HL-60/S4 (cell line): ENCODE results near the gene GGT1.
"Not testable (repeated sequence)": the region's sequence is repeated elsewhere in the genome, so short reads cannot be mapped to it uniquely, and the experiment has no call there.

Experiments used
- in situ Hi-C: fragments of 300-500 bp; cut with MboI; formaldehyde crosslinking; loops from 2 replicates; pipeline ENCODE4 v1.14.3; 2022; ENCODE audit warnings: low sequenced_read_pairs

GGT1 gene

GRCh38 chr22:24583221-24584165, 19.5 kb upstream of the GGT1 start:
- in situ Hi-C loops, result no loop called here

DNA sequence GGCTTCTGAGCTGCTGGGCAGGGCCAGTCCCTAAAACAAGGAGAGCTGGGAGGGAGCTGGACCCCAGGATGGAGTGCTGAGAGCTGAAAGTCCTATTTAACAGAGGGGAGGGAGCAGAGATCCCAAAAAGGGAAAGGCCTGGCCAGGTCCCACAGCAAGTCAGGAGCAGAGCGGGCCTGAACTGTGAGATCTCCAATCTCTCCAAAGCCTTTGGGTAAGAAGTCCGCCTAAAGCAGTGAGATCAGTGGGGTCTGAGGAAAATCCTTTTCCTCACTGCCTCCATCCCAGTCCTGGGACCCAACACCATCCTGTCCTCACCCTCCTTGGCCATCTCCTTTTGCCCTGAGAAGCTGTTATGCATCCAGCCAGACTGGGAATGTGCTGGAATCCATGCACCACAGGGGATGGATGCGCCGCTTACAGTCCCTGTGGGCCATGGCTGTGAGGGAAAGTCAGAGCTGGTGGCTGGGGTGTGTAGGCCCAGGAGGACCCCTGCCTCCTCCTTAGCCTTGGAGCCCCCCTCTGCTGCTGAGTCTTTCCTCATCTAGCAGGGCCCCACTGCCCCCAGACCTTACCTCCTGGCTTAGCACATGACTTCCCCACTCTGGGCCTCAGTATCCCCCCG, 18.7 kb upstream of the GGT1 start:
- in situ Hi-C loops, result no loop called here

GRCh38 chr22:24584871-24585411, 18.1 kb upstream of the GGT1 start:
- in situ Hi-C loops, result no loop called here

DNA sequence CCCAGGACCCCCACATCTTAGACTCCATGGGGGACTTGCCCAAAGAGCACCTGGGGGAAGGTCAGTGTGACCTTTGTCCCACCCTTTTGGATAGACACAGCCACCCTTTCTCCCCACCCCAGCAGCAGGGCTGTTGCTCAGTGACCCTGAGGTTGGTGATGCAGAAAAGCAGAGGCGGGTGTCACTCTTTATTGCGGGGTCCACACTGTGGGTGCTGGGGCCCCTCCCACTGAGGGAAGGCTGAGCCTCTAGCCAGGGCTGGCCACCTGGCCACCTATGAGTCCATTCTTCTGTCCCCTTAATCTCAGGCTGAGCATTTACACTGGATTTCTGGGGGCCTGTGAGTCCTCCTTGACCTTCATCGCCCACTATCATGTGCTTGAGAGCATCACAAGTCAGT, 17.5 kb upstream of the GGT1 start:
- in situ Hi-C loops, result no loop called here

DNA sequence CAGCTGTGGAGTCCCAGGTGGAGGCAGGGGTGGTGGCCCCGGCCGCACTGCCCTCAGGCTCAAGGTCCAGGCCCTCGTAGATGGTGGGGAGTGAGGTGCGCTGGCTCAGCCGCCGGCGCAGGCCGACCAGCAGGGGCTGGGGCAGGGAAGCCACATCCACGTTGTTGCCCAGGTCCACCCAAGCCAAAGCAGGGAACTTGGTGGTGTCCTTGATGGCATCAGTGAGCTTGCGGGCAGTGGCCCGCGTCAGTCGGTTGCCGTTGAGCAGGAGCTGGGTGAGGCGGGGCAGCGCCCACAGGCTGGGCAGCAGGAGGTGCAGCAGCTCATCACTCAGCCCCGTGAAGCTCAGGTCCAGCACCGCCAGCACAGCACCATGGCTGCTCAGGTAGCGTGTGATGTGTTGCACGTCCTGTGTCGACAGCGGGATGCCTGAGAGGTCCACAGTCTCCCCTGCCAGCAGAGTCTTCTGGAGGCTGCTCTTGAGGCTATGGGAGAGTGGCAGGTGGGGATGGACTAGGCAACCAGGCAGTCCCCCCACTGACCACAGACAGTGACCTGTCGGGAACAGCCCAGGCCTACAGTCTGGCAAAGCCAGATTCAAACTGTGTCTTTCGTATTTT, 17.0 kb upstream of the GGT1 start:
- in situ Hi-C loops, result no loop called here

- in situ Hi-C loops, result no loop called here
Measured at GRCh38 chr22:24587251-24587650, 15.7 kb upstream of the GGT1 start.

DNA sequence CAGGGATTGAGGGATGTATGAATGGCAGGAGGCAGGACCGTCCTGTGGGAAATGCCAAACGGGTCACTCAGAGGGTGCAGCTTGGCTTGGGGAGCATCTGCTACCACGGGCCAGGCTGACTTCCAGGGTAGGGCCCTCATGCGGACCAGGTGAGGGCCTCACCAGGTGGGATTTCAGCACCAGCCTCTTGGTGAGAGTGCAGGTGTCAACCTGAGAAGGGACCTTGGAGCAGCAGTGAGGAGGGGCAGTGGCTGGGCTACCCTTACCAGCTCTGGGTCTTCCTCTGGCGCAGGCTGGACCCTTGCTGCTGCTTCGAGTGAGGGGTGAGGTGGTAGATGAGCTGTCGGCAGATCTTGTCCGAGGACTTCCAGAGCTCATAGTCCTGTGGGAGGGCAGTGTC, 15.0 kb upstream of the GGT1 start:
- in situ Hi-C loops, result no loop called here

- in situ Hi-C loops, result no loop called here
Measured at GRCh38 chr22:24588381-24588756, 14.6 kb upstream of the GGT1 start.

DNA sequence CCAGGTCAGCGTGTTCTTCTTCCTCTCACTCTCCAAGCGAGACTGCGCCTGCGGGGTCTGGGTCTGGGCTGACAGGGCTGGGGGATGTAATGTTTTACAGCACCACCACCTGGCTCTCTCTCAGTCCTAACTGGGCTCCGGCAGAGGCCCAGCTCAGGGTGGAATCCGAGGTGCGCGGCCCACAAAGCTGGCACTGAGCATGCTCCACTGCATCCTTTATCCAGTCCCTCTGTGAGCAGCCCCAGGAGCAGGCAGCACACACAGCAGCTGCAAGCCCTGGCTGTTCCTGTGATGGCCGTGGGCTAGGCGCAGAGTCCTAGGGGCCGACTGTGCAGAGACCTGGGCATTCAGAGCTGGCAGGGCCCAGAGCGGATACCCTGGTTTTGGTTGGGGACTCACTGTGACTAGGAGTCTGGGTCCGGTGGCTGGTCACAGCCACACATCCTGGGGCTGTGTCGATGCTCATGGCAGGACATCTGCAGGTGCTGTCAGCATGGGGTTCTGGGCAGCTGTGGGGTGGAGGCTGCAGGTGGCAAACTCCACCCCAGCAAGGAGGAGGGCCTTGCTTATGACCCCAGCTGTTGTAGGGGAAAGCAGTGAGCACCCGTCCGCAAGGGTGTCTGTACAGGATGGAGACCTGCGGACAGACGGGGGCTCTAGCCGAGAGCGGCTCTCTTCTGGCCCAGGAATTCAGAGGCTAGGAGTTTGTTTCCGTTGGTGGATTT, 14.1 kb upstream of the GGT1 start:
- in situ Hi-C loops, result no loop called here

- in situ Hi-C loops, result no loop called here
Measured at GRCh38 chr22:24589518-24590030, 13.4 kb upstream of the GGT1 start.

- in situ Hi-C loops, result no loop called here
Measured at GRCh38 chr22:24590596-24591173, 12.3 kb upstream of the GGT1 start.

DNA sequence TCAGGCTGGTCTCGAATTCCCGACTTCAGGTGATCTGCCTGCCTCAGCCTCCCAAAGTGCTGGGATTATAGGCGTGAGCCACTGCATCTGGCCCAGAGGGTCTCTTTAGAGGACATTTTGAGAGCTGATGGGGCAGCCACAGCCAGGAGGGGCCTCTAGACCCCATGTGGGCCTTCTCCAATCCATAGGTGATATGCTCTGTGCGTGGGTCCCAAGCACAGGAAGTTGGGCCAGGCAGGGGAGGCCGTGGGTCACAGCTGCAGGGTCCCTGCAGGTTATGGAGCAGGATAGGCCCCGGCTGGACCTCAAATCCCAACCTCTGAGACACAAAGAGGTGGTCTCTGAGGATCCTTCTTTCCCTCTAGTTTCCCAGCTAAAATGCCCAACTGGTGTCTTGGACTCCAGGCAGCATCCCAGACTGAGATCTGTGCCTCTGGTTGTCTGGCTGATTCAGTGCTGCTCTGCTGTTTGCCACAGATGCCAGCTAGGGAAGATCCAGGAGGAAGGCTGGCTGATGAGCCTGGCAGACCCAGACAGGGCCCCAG, 11.6 kb upstream of the GGT1 start:
- in situ Hi-C loops, result no loop called here

DNA sequence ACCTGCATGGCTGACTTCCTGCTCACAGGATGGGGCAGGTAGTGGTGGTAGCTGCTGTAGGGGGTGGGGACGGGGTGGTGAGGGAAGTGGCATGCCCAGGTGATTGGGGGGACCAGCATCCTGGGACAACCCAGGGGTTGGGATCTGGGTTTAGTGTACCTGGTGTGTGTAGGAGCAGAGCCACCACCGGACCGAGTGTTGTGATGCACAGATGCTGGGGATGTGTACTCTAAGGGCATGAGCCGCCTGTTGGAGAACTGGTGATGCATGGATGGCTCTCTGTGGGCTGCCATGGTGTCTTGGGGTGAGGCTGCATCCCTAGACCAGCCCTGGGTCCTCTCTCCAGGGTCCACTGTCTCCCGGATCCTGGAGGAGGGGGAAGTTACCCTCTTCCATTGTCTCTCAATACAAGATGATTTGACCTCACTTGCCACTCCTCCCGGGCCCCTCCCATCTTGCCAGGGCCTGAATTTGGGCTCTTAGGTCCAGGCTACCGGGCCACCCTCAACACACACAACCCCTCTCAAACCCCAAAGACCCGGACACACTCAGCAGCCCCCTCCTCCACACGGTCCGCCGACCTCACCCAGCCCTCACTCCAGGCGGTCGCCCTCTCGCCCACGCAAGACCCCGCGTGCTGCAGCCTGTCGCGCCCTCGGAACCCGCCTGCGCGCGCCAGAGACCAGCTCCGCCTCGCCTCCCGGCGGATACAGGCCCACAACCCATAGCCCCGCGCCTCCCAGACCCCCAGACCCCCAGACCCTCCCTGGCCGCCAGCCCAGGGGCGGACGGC, 10.7 kb upstream of the GGT1 start:
- in situ Hi-C loops, result no loop called here

- in situ Hi-C loops, result no loop called here
Measured at GRCh38 chr22:24592851-24593558, 10.0 kb upstream of the GGT1 start, which contains the start of gene LRRC75B. TSS of gene LRRC75B (minus strand) at chr22:24593073. CDS start at chr22:24593039, 34 bp downstream.

GRCh38 chr22:24593559-24593835, 9.5 kb upstream of the GGT1 start:
- in situ Hi-C loops, result not testable (repeated sequence)

DNA sequence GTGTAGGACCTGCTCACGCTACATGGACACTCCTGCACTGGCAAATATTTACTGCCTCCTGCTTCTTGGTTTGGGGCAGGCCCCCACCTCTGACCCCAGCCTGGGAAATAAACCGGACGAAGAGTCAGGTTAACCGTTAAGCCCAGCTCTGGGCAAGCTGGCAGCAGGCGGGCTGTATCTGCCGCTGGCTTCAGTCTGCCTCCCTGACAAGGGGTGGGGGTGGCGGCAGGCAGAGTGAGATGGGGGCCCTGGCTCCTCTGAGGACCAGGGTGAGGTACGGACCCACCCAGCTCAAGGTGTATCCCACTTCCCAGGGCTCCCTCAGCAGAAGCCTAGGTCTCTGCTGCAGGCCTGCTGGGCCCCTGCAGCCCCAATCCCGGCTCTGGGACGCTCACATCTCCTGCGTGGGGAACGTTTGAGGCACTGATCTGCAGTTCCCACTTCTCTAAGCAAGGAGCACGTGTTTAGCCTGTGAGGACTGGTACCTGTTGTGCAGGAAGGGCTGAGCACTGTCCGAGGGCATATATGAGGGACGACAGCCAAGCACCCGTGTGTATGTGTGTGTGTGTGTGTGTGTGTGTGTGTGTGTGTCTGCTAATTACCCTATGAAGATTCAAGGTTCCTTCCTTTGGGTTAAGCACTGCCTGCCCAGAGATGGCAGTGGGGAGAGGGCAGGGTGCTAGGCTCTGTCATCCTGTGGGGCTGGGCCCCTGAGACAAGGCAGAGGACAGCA, 9.0 kb upstream of the GGT1 start:
- in situ Hi-C loops, result no loop called here

GRCh38 chr22:24594569-24595120, 8.3 kb upstream of the GGT1 start:
- in situ Hi-C loops, result no loop called here

- in situ Hi-C loops, result no loop called here
Measured at GRCh38 chr22:24595228-24595627, 7.8 kb upstream of the GGT1 start.
